H1 (cell line): ENCODE measurements around the gene NOP16. TPM values are rescaled to one million over a fixed set of nuclear protein-coding genes. Genes with fewer than 3 reads are reported as not detected.

Experiments used
- CTCF ChIA-PET: fragments of 300-600 bp; sonication (Branson Sonifier 250); formaldehyde crosslinking; loops from one replicate; lab custom pipeline; 2021; ENCODE audit not compliant: partially characterized antibody; lab: Charles Lee
- POLR2A ChIA-PET: fragments of 300-600 bp; sonication (Branson Sonifier 250); formaldehyde crosslinking; loops from one replicate; lab custom pipeline; 2021; ENCODE audit warnings: inconsistent platforms; ENCODE audit not compliant: partially characterized antibody; lab: Charles Lee
- DNase-seq, 2 experiments: peaks; one replicate each; pipeline versions ENCODE4 v3.0.0 to v3.0.0-alpha.2; 2010 to 2022; ENCODE audit warnings: low spot score in 2 of 2, low read depth in 1 of 2, mixed read lengths in 1 of 2
- FAIRE-seq: peaks from 2 replicates; lab custom pipeline; 2011; peaks lifted over from hg19 to GRCh38; lab: Jason Lieb, UNC
- H2AFZ ChIP-seq: 2 replicates; pipeline ENCODE4 v1.8.1; 2012; ENCODE audit warnings: low read length, inconsistent platforms
- H2AK5ac ChIP-seq: 2 replicates; pipeline ENCODE4 v1.6.1; 2013; ENCODE audit warnings: low read depth, low read length
- H2BK120ac ChIP-seq: replicated peaks from 2 replicates; pipeline ENCODE3; 2013; ENCODE audit warnings: low read depth, low read length, inconsistent platforms
- H2BK12ac ChIP-seq: 2 replicates; pipeline ENCODE4 v1.6.1; 2013; ENCODE audit warnings: low read depth, low read length
- H2BK15ac ChIP-seq: 2 replicates; pipeline ENCODE4 v1.6.1; 2013; ENCODE audit warnings: low read length
- H2BK20ac ChIP-seq: 2 replicates; pipeline ENCODE4 v1.6.1; 2013; ENCODE audit warnings: low read length
- H2BK5ac ChIP-seq: 2 replicates; pipeline ENCODE4 v1.6.1; 2013; ENCODE audit warnings: low read depth, low read length
- H3K14ac ChIP-seq: 2 replicates; pipeline ENCODE4 v1.6.1; 2013; ENCODE audit warnings: inconsistent platforms; ENCODE audit not compliant: insufficient read length
- H3K18ac ChIP-seq: 2 replicates; pipeline ENCODE4 v1.6.1; 2013; ENCODE audit warnings: low read length; ENCODE audit errors: extremely low read depth
- H3K23ac ChIP-seq: 2 replicates; pipeline ENCODE4 v1.6.1; 2013; ENCODE audit warnings: inconsistent platforms; ENCODE audit not compliant: insufficient read length
- H3K23me2 ChIP-seq: 2 replicates; pipeline ENCODE4 v1.6.1; 2013; ENCODE audit warnings: low read depth, low read length
- H3K27ac ChIP-seq: 2 replicates; pipeline ENCODE4 v1.6.1; 2011; ENCODE audit warnings: low read depth, low read length, inconsistent platforms
- H3K27me3 ChIP-seq, 4 experiments: replicated peaks in 1 of 4; 1 replicate in 1 of 4; 2 replicates in 3 of 4; pipeline versions ENCODE4 v1.6.1 to v1.8.1; 2011 to 2013; ENCODE audit warnings: low read length in 3 of 4, mild to moderate bottlenecking in 3 of 4, inconsistent platforms in 2 of 4, mixed read lengths in 2 of 4, moderate library complexity in 1 of 4; ENCODE audit not compliant: control insufficient read depth in 3 of 4, insufficient read depth in 3 of 4; ENCODE audit errors: extremely low read depth in 1 of 4
- H3K36me3 ChIP-seq, 4 experiments: 2 replicates each; pipeline versions ENCODE4 v1.6.1 to v1.8.1; 2011 to 2013; ENCODE audit warnings: mild to moderate bottlenecking in 4 of 4, low read length in 3 of 4, moderate library complexity in 2 of 4, control low read depth in 1 of 4, inconsistent platforms in 1 of 4; ENCODE audit not compliant: insufficient read depth in 4 of 4, control insufficient read depth in 2 of 4
- H3K4ac ChIP-seq: replicated peaks from 2 replicates; pipeline ENCODE3; 2013; ENCODE audit warnings: low read length, low read depth, mixed read lengths, inconsistent platforms; ENCODE audit not compliant: insufficient read length
- H3K4me1 ChIP-seq, 4 experiments: replicated peaks in 1 of 4; 1 replicate in 1 of 4; 2 replicates in 3 of 4; pipeline versions ENCODE4 v1.6.1 to v1.8.1; 2011 to 2013; ENCODE audit warnings: low read length in 3 of 4, inconsistent platforms in 2 of 4, mixed read lengths in 1 of 4; ENCODE audit not compliant: insufficient read depth in 4 of 4, control insufficient read depth in 3 of 4
- H3K4me2 ChIP-seq, 2 experiments: 2 replicates each; pipeline versions ENCODE4 v1.6.1 to v1.8.1; 2011 to 2013; ENCODE audit warnings: low read depth in 2 of 2, low read length in 2 of 2, control low read depth in 1 of 2, inconsistent platforms in 1 of 2, mild to moderate bottlenecking in 1 of 2; ENCODE audit not compliant: insufficient read depth in 1 of 2
- H3K4me3 ChIP-seq, 4 experiments: fragments of 200-600, 300-600 bp in 1 of 4; sonication (generic), shearing (Covaris generic), sonication (Bioruptor Twin) in 1 of 4; 2 replicates each; pipeline versions ENCODE4 v1.5.1 to v1.8.1; 2011 to 2016; ENCODE audit warnings: low read length in 4 of 4, low read depth in 3 of 4, control low read depth in 2 of 4, inconsistent platforms in 2 of 4, mild to moderate bottlenecking in 2 of 4, mixed read lengths in 1 of 4, moderate library complexity in 1 of 4; ENCODE audit not compliant: insufficient read depth in 2 of 4; ENCODE audit errors: extremely low read depth in 1 of 4
- H3K56ac ChIP-seq: replicated peaks from 2 replicates; pipeline ENCODE3; 2013; ENCODE audit warnings: low read depth, mild to moderate bottlenecking, mixed read lengths, low read length, inconsistent platforms; ENCODE audit not compliant: insufficient read length
- H3K79me1 ChIP-seq: 2 replicates; pipeline ENCODE4 v1.6.1; 2013; ENCODE audit warnings: low read depth, low read length, control low read depth
- H3K79me2 ChIP-seq, 2 experiments: 2 replicates each; pipeline versions ENCODE4 v1.6.1 to v1.8.1; 2012 to 2013; ENCODE audit warnings: low read length in 2 of 2, mild to moderate bottlenecking in 2 of 2, inconsistent platforms in 1 of 2; ENCODE audit not compliant: insufficient read depth in 2 of 2, control insufficient read depth in 1 of 2
- H3K9ac ChIP-seq, 4 experiments: replicated peaks in 1 of 4; 1 replicate in 1 of 4; 2 replicates in 3 of 4; pipeline versions ENCODE4 v1.6.1 to v1.8.1; 2011 to 2013; ENCODE audit warnings: low read depth in 3 of 4, low read length in 3 of 4, control low read depth in 2 of 4, mild to moderate bottlenecking in 2 of 4, moderate library complexity in 2 of 4, inconsistent platforms in 1 of 4; ENCODE audit errors: extremely low read depth in 1 of 4
- H3K9me3 ChIP-seq, 2 experiments: 2 replicates each; pipeline versions ENCODE4 v1.6.1 to v1.8.1; 2012 to 2013; ENCODE audit warnings: mild to moderate bottlenecking in 2 of 2, moderate library complexity in 2 of 2, control low read depth in 1 of 2, inconsistent platforms in 1 of 2, low read depth in 1 of 2, low read length in 1 of 2, mixed read lengths in 1 of 2; ENCODE audit not compliant: insufficient read depth in 2 of 2
- H4K20me1 ChIP-seq, 2 experiments: replicated peaks in 1 of 2; 2 replicates each; pipeline versions ENCODE3 to v1.8.1; 2011 to 2013; ENCODE audit warnings: inconsistent platforms in 2 of 2, low read length in 2 of 2, mild to moderate bottlenecking in 1 of 2; ENCODE audit not compliant: insufficient read depth in 2 of 2, control insufficient read depth in 1 of 2
- H4K5ac ChIP-seq: 2 replicates; pipeline ENCODE4 v1.6.1; 2013; ENCODE audit warnings: low read length, low read depth, mixed read lengths, inconsistent platforms; ENCODE audit not compliant: insufficient read length
- H4K8ac ChIP-seq: 2 replicates; pipeline ENCODE4 v1.8.0; 2013; ENCODE audit warnings: mild to moderate bottlenecking, moderate library complexity, low read length, inconsistent platforms; ENCODE audit not compliant: insufficient read depth; ENCODE audit errors: extremely low read depth
- H4K91ac ChIP-seq: replicated peaks from 2 replicates; pipeline ENCODE3; 2013; ENCODE audit warnings: low read length, mixed read lengths, inconsistent platforms; ENCODE audit not compliant: insufficient read length
- ASH2L ChIP-seq: fragments of 200-600, 300-600 bp; sonication (generic); IDR thresholded peaks from one replicate; pipeline ENCODE4 v1.7.1; 2017; ENCODE audit warnings: low read length
- ATF3 ChIP-seq: IDR thresholded peaks from 2 replicates; pipeline ENCODE4 v1.6.1; 2011; ENCODE audit warnings: low read depth, mild to moderate bottlenecking, low read length; ENCODE audit not compliant: insufficient read depth
- CTCF ChIP-seq, 3 experiments: IDR thresholded peaks; 1 replicate in 2 of 3; 2 replicates in 1 of 3; pipeline versions ENCODE4 v1.5.1 to v1.6.1; 2011; ENCODE audit warnings: low read length in 3 of 3, mild to moderate bottlenecking in 3 of 3, inconsistent platforms in 2 of 3, low read depth in 1 of 3, moderate library complexity in 1 of 3; ENCODE audit not compliant: insufficient read depth in 1 of 3; ENCODE audit errors: control extremely low read depth in 1 of 3
- HDAC6 ChIP-seq: IDR thresholded peaks from one replicate; pipeline ENCODE4 v1.7.1; 2012; ENCODE audit warnings: low read depth, mild to moderate bottlenecking, inconsistent platforms, low read length, moderate library complexity
- KDM4A ChIP-seq: IDR thresholded peaks from one replicate; pipeline ENCODE4 v1.7.1; 2012; ENCODE audit warnings: low read depth, mild to moderate bottlenecking, moderate library complexity, low read length, inconsistent platforms; ENCODE audit not compliant: severe bottlenecking
- MAFK ChIP-seq: IDR thresholded peaks from 2 replicates; pipeline ENCODE4 v1.6.1; 2012; ENCODE audit warnings: low read depth, mild to moderate bottlenecking, improper control_type of control experiment, low read length
- POLR2A ChIP-seq, 2 experiments: IDR thresholded peaks; 1 replicate in 1 of 2; 2 replicates in 1 of 2; pipeline ENCODE4 v1.6.1; 2011; ENCODE audit warnings: low read depth in 2 of 2, low read length in 2 of 2, mild to moderate bottlenecking in 2 of 2; ENCODE audit errors: control extremely low read depth in 1 of 2
- SAP30 ChIP-seq: fragments of 300-600 bp; sonication (generic); IDR thresholded peaks from 2 replicates; pipeline ENCODE4 v1.7.1; 2012; ENCODE audit warnings: low read length, moderate library complexity, mild to moderate bottlenecking, inconsistent platforms; ENCODE audit not compliant: insufficient read depth, insufficient replicate concordance
- SIRT6 ChIP-seq: IDR thresholded peaks from one replicate; pipeline ENCODE4 v1.7.1; 2012; ENCODE audit warnings: low read length, inconsistent platforms
- SUZ12 ChIP-seq: fragments of 200-600 bp; sonication (generic); IDR thresholded peaks from 2 replicates; pipeline ENCODE4 v1.6.1; 2012; ENCODE audit warnings: mild to moderate bottlenecking, inconsistent platforms, low read length, moderate library complexity, mixed read lengths
- WGBS, 2 experiments: shearing (Covaris generic) in 1 of 2; methylation state at CpG; one replicate each; pipeline versions ENCODE4 v1.1.6 to v1.1.7; 2013 to 2015; ENCODE audit warnings: low lambda C conversion rate in 2 of 2, mixed read lengths in 2 of 2, inconsistent platforms in 1 of 2, low coverage in 1 of 2, missing lambda C conversion rate in 1 of 2; ENCODE audit not compliant: insufficient replicate concordance in 2 of 2, insufficient coverage in 1 of 2, insufficient read length in 1 of 2; ENCODE audit errors: extremely low coverage in 1 of 2, missing lambda C conversion rate in 1 of 2; 5-methylcytosine and 5-hydroxymethylcytosine counted together
- polyA plus RNA-seq, 7 experiments: library from polyadenylated mRNA; depleted of rRNA in 3 of 7; stranded (reverse) in 5 of 7; unstranded in 2 of 7; fragments of >200 nt in 5 of 7; fragments of 200-250 nt in 2 of 7; gene quantifications; 1 replicate in 5 of 7; 2 replicates in 1 of 7; 4 replicates in 1 of 7; pipeline versions ENCODE4 v1.2.1 to v1.2.3, GENCODE V29; 2011 to 2013; ENCODE audit warnings: missing spikeins in 2 of 7, mixed read lengths in 2 of 7
- total RNA-seq: library from RNA; stranded (reverse); fragmentation: NEBNext Ultra II Directional; extraction: Animal tissue kit (Norgen Biotek cat#: 25700); gene quantifications from 2 replicates; pipeline ENCODE4 v1.2.1, GENCODE V29; 2021

The NOP16 gene
- total and polyA plus RNA-seq, 2 of the 8 experiments (the other 6 are each of a cell fraction or from before 2014, with no cell fraction given) = 46.9 to 65.2 TPM

GRCh38 chr5:176384366-176384930, 4.0 kb downstream of the NOP16 start:
- H3K27ac ChIP-seq = no peak overlapping the region
- H3K4me3 ChIP-seq = no peak overlapping the region
- H2AFZ ChIP-seq = no peak overlapping the region
- H3K4me2 ChIP-seq = no peak overlapping the region
- H2BK12ac ChIP-seq = no peak overlapping the region
- H4K5ac ChIP-seq = no peak overlapping the region
- H2BK20ac ChIP-seq = no peak overlapping the region
- H3K79me1 ChIP-seq = peaks cover 7% of the 10 kb centered on the region; the same call in 1 of the 2 replicates
- WGBS, 2 experiments = 90% methylated on average over 8 of the region's 8 CpGs; no CpG with 5 or more reads in 1 of the 2 experiments
- no peak overlapping the region for H4K8ac ChIP-seq
- H4K20me1 ChIP-seq = peaks cover 6 to 8% of the 10 kb centered on the region in 2 experiments
- H2BK120ac ChIP-seq = no peak overlapping the region
- ChIA-PET POLR2A (interaction anchor here (1.1 to 9.4 kb wide), 4 partner anchors 12 to 149 kb away, joined by 3 to 93 read pairs (median 7); partner anchors contain the start of gene ARL10), CTCF (no interaction called here)
- no peak overlapping the region for H3K9ac ChIP-seq
- H3K36me3 ChIP-seq = peaks cover 26 to 52% (median 33%) of the 10 kb centered on the region in 4 experiments
- no peak overlapping the region for H3K4ac ChIP-seq
- DNase-seq (no peak), FAIRE-seq (no peak)
- no peaks in the 10 kb centered on the region for H3K27me3 ChIP-seq
- H3K4me1 ChIP-seq = peaks cover 0 to 5% (median 1%) of the 10 kb centered on the region in 4 experiments; a peak in 2 of 7 replicates
- peaks cover 0 to 29% of the 10 kb centered on the region in 2 experiments for H3K79me2 ChIP-seq
- no peak overlapping the region for H2BK5ac ChIP-seq
- no peaks in the 10 kb centered on the region for H3K9me3 ChIP-seq
- no peak overlapping the region for H3K14ac ChIP-seq
- no peak overlapping the region for H3K23ac ChIP-seq
- no peak overlapping the region for H2BK15ac ChIP-seq
- no peak overlapping the region for H3K18ac ChIP-seq
- H2AK5ac ChIP-seq = no peak overlapping the region
- H3K23me2 ChIP-seq = peaks cover 9% of the 10 kb centered on the region; the same call in 1 of the 2 replicates
- H4K91ac ChIP-seq = no peak overlapping the region
- no peak overlapping the region for H3K56ac ChIP-seq
- no peak for TF ChIP-seq SUZ12
- no peak for TF ChIP-seq SAP30
- no peak for TF ChIP-seq SIRT6
- TF ChIP-seq MAFK = no peak
- TF ChIP-seq CTCF (IDR thresholded peaks at IDR 0.05; ENCODE audit: control extremely low read depth in 1 of 3, insufficient read depth in 1 of 3, low read depth in 1 of 3, low read length in 3 of 3) = no peak
- TF ChIP-seq ASH2L = no peak
- TF ChIP-seq KDM4A = no peak
- TF ChIP-seq POLR2A (IDR thresholded peaks at IDR 0.05; ENCODE audit: control extremely low read depth in 1 of 2, low read depth in 2 of 2, low read length in 2 of 2) = no peak
- TF ChIP-seq HDAC6 = no peak
- no peak for TF ChIP-seq ATF3
